ENCODE measurements around the gene SLC7A10.

Gene SLC7A10

DNA sequence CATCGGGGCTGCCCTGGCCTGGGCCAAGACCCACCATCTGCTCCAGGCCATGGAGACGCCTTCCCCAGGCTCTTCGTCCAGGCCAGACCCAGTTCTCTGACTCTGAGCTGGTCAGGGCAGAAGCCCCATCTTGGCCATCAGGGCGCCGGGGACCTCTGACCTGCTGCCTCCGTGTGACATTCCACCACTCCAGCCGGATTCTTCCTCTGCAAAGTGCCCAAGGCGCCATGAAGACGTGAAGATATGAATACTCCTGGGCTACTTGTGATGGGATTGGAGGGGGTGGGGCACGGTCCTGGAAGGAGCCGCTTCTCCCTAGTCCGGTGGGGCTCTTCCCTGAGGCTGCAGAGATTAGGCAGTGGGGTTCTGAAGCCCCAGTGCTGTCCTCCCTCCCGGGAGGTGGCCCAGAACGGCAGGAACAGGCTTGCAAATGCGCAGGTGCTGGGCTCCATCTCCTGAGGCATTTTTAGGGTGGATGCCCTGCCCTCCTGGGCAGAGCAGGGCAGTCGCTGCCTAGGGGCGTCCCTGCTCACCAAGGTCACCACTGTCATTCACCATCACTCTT, 26.0 kb upstream of the SLC7A10 start:
- no peaks in the 10 kb centered on the region for H3K36me3 Mint-ChIP-seq (ENCODE audit: low read depth)
- H3K27me3 Mint-ChIP-seq (ENCODE audit: low read depth, poor library complexity), result peaks cover 5% of the 10 kb centered on the region
- TF ChIP-seq, protein P1, sequence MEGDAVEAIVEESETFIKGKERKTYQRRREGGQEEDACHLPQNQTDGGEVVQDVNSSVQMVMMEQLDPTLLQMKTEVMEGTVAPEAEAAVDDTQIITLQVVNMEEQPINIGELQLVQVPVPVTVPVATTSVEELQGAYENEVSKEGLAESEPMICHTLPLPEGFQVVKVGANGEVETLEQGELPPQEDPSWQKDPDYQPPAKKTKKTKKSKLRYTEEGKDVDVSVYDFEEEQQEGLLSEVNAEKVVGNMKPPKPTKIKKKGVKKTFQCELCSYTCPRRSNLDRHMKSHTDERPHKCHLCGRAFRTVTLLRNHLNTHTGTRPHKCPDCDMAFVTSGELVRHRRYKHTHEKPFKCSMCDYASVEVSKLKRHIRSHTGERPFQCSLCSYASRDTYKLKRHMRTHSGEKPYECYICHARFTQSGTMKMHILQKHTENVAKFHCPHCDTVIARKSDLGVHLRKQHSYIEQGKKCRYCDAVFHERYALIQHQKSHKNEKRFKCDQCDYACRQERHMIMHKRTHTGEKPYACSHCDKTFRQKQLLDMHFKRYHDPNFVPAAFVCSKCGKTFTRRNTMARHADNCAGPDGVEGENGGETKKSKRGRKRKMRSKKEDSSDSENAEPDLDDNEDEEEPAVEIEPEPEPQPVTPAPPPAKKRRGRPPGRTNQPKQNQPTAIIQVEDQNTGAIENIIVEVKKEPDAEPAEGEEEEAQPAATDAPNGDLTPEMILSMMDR (IDR thresholded peaks at IDR 0.05), result no peak
- H3K27ac Mint-ChIP-seq, result no peak overlapping the region
- no peaks in the 10 kb centered on the region for H3K4me1 Mint-ChIP-seq
- H3K4me3 Mint-ChIP-seq, result no peak overlapping the region
- H3K9me3 Mint-ChIP-seq, result no peaks in the 10 kb centered on the region
- DNase-seq, result no peak

DNA sequence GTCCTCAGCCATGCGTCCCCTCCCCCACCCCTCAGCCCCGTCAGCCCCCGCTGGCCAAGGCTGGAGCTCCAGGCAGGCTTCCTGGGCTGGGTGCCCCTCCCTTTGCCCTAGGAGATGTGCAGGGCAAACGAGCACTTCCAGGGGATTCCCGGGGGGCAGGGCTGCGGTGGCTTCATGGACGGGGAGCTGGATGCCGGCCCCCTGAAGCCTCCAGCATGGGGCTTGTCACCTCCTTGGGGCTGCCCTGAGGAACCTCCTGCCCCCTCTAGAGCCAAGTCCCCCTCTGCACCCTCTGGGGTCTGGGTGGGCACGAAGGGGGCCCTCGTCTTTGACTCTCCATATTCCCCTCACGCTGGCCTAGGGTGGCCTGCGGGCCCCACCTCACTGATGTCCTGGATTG, 25.4 kb upstream of the SLC7A10 start:
- no peak for DNase-seq
- Mint-ChIP-seq H3K27ac (no peak overlapping the region), H3K9me3 (no peaks in the 10 kb centered on the region), H3K4me3 (no peak overlapping the region), H3K27me3 (ENCODE audit: low read depth, poor library complexity) (peaks cover 5% of the 10 kb centered on the region), H3K4me1 (no peaks in the 10 kb centered on the region), H3K36me3 (ENCODE audit: low read depth) (no peaks in the 10 kb centered on the region)
- TF ChIP-seq, protein P1 (IDR thresholded peaks at IDR 0.05), result no peak

DNA sequence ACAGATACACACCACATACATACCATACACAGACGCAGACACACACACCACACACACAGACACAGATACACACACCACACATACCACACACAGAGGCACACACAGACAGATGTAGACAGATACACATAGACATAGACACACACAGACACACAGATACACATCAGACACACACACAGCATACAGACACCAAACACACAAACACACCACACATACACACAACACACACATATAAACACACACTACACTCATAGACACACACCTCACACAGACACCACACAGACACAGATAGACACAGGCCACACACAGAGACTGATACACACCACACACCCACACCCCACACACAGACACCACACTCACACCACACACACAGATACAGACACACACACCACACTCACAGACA, 24.9 kb upstream of the SLC7A10 start:
- no peak overlapping the region for H3K4me3 Mint-ChIP-seq
- H3K27me3 Mint-ChIP-seq (ENCODE audit: low read depth, poor library complexity), result peaks cover 5% of the 10 kb centered on the region
- H3K4me1 Mint-ChIP-seq, result no peaks in the 10 kb centered on the region
- no peak overlapping the region for H3K27ac Mint-ChIP-seq
- H3K9me3 Mint-ChIP-seq, result no peaks in the 10 kb centered on the region
- no peaks in the 10 kb centered on the region for H3K36me3 Mint-ChIP-seq (ENCODE audit: low read depth)
- DNase-seq, result no peak
- TF ChIP-seq, protein P1 (IDR thresholded peaks at IDR 0.05), result no peak

DNA sequence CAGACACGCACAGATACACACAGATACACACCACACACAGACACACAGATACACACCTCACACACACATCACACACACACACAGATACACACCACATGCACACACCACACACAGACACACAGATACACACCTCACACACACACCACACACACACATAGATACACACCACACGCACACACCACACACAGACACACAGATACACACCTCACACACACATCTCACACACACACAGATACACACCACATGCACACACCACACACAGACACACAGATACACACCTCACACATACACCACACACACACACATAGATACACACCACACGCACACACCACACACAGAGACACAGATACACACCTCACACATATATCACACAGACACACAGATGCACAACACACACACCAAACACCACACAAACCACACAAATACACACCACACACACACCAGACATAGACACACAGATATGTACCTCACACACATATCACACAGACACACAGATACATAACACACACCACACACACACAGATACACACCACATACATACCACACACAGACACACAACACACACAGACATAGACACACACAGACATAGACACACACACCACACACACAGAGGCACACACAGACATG, 24.2 kb upstream of the SLC7A10 start:
- no peaks in the 10 kb centered on the region for H3K36me3 Mint-ChIP-seq (ENCODE audit: low read depth)
- no peak overlapping the region for H3K4me3 Mint-ChIP-seq
- no peak overlapping the region for H3K27ac Mint-ChIP-seq
- DNase-seq, result no peak
- no peaks in the 10 kb centered on the region for H3K4me1 Mint-ChIP-seq
- no peaks in the 10 kb centered on the region for H3K9me3 Mint-ChIP-seq
- H3K27me3 Mint-ChIP-seq (ENCODE audit: low read depth, poor library complexity), result peaks cover 3% of the 10 kb centered on the region
- TF ChIP-seq, protein P1 (IDR thresholded peaks at IDR 0.05), result no peak

DNA sequence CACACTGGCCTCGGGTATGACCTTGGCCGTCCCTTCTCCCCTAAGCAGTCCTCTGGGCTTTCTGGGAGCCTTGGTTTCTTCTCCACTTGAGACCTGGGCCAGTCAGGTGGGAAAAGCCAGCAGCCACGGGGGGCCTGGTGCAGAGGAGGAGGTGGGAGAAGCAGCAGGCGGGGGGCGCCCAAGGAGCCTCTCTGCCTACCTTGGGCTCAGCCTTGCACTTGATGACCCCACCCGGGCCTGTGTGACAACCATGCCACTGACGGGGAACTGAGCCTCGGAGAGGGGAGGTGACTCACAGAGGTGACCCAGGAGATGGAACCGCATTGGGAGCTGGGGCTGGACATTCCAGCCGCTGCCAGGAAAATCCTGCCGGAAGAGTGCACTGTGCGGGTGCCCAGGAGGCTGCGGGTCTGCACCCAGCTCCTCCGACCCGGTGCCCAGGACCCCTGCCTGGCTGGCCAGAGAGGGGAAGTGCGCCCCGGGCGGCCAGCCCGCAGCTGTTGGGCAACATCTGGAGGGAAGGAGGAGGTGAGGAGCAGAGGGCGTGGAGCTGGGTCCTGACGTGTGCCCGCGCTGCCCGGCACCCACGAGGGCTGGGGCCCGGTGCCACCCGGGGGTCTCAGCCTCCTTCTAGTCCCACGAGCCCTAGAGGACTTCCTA, 23.4 kb upstream of the SLC7A10 start:
- TF ChIP-seq, protein P1 (IDR thresholded peaks at IDR 0.05), result no peak
- peaks cover 10% of the 10 kb centered on the region for H3K27me3 Mint-ChIP-seq (ENCODE audit: low read depth, poor library complexity)
- H3K9me3 Mint-ChIP-seq, result no peaks in the 10 kb centered on the region
- no peaks in the 10 kb centered on the region for H3K4me1 Mint-ChIP-seq
- H3K27ac Mint-ChIP-seq, result no peak overlapping the region
- no peaks in the 10 kb centered on the region for H3K36me3 Mint-ChIP-seq (ENCODE audit: low read depth)
- no peak for DNase-seq
- H3K4me3 Mint-ChIP-seq, result no peak overlapping the region

Measured in nephron progenitor cell (in vitro differentiated cells).